ENCODE results near the gene QRICH1. TPM values are rescaled to one million over a fixed set of nuclear protein-coding genes. Genes with fewer than 3 reads are reported as not detected.
A peak's percentile ranks its signal among the peaks of the same experiment; 100 is the strongest.

The QRICH1 gene
- total RNA-seq, 2 donors from 2014 or later: 59.8 to 76.0 TPM

DNA sequence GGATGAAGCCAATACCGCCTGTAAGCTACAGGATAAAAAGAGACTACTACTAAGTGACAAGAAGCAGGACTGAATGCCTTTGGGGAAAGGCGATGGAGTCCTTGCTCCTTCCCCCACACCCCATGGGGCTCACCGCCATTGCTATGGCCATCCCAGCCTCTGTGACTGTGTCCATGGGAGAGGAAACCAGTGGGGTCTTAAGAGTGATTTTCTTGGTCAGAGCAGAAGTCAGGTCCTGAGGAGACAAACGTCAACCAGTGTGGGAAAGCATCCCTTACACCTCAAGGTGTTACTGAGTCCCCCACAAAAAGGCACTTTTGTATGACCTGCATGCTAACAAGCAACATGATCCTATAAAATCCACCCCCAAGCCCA is 65.6 kb downstream of the QRICH1 start:
- no peak for DNase-seq
- H3K27ac ChIP-seq: peak overlapping the region; percentile 77
- intact Hi-C loops (cut with DNase I): no loop called here
- no peaks in the 10 kb centered on the region for H3K9me3 ChIP-seq
- H3K9ac ChIP-seq (ENCODE audit: low read depth in 2 of 2, low read length in 2 of 2): peak overlapping the region; percentile 91 to 97
- H3K36me3 ChIP-seq: peaks cover 14% of the 10 kb centered on the region
- TF ChIP-seq, protein P1, sequence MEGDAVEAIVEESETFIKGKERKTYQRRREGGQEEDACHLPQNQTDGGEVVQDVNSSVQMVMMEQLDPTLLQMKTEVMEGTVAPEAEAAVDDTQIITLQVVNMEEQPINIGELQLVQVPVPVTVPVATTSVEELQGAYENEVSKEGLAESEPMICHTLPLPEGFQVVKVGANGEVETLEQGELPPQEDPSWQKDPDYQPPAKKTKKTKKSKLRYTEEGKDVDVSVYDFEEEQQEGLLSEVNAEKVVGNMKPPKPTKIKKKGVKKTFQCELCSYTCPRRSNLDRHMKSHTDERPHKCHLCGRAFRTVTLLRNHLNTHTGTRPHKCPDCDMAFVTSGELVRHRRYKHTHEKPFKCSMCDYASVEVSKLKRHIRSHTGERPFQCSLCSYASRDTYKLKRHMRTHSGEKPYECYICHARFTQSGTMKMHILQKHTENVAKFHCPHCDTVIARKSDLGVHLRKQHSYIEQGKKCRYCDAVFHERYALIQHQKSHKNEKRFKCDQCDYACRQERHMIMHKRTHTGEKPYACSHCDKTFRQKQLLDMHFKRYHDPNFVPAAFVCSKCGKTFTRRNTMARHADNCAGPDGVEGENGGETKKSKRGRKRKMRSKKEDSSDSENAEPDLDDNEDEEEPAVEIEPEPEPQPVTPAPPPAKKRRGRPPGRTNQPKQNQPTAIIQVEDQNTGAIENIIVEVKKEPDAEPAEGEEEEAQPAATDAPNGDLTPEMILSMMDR (IDR thresholded peaks at IDR 0.05): no peak
- H3K4me1 ChIP-seq: peaks cover 8% of the 10 kb centered on the region
- peak overlapping the region; percentile 66 for H3K4me3 ChIP-seq
- no peaks in the 10 kb centered on the region for H3K27me3 ChIP-seq

DNA sequence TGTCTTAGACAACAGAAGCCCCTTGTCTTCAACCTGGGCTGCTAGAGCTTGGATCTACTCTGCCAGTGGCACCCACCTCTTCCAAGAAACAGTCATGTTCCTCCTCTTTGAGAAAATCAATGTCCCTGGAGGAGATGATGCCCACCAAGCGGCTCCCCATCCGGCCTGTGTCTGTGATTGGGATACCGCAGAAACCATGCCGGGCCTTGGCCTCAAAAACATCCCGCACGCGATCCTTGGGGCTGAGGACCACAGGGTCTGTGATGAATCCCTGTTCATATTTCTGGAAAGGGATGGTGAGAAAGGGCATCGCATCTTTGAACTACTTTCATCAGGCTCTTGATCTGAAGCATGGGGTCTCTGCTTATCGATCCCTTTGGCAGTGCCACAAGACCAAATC is 66.2 kb downstream of the QRICH1 start:
- Histone ChIP-seq H3K9me3 (no peaks in the 10 kb centered on the region), H3K9ac (ENCODE audit: low read depth in 2 of 2, low read length in 2 of 2) (peak overlapping the region in 1 of 2 donors; percentile 91), H3K4me1 (peaks cover 15% of the 10 kb centered on the region), H3K27ac (no peak overlapping the region), H3K4me3 (no peak overlapping the region), H3K36me3 (peaks cover 8% of the 10 kb centered on the region), H3K27me3 (no peaks in the 10 kb centered on the region)
- TF ChIP-seq, protein P1 (IDR thresholded peaks at IDR 0.05): no peak
- DNase-seq: no peak
- intact Hi-C loops (cut with DNase I): no loop called here

DNA sequence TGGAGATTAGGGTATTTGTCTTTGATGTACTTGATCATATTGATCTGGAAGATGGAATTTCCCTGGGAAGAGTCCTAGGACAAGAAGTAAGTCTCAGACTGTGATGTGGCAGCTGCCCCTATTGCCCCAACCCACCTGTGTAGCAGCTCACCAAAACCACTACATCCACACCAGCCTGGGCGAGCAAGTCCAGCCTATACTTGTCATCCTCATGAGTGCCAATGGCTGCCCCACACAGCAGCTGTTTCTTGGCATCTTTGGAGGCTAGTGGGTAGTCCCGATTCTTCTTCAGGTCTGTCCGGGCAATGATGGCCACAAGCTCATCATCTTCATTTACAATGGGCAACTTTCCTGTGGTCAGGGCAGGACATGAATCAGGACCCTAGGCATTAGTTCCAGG is 67.3 kb downstream of the QRICH1 start:
- Histone ChIP-seq H3K27me3 (no peaks in the 10 kb centered on the region), H3K9me3 (no peaks in the 10 kb centered on the region), H3K4me3 (no peak overlapping the region), H3K4me1 (peaks cover 15% of the 10 kb centered on the region), H3K36me3 (peaks cover 4% of the 10 kb centered on the region), H3K27ac (no peak overlapping the region), H3K9ac (ENCODE audit: low read depth in 2 of 2, low read length in 2 of 2) (no peak overlapping the region)
- no peak for DNase-seq
- TF ChIP-seq, protein P1 (IDR thresholded peaks at IDR 0.05): no peak
- intact Hi-C loops (cut with DNase I): no loop called here

DNA sequence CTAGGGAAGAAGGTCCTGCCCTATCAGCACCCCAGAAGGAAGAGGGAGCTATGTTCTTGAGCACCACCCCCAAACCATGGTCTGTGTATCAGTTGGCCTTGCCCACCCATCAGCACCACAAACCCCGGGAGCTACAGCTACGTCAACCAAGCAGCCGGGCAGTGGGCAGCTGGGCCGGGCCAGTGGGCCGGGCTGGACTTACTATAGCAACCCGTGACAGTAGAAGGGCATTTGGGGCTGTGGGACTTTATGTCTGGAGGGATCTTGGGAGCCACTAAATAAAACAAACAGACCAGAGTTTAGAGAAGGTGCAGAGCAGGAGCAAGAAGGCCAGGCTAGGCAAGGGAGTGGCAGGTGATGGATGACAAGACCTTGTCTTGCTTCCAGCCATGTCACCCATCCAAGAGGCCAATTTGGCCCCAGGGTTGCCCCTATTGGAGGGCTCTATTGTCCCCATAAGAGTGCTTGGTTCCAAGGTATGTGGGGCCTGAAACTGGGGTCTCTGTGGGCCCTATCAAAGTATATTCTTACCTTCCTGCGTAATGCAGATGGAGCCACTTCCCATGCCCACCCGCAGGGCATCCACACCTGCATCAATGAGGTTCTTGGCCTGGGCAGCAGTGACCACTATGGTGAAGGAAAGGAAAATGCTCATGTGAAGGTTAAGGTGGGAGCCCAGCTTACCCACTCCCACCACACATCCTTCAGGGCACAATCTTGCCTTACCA is 67.9 kb downstream of the QRICH1 start:
- TF ChIP-seq, protein P1 (IDR thresholded peaks at IDR 0.05): no peak
- no peak overlapping the region for H3K9ac ChIP-seq (ENCODE audit: low read depth in 2 of 2, low read length in 2 of 2)
- intact Hi-C loops (cut with DNase I): no loop called here

DNA sequence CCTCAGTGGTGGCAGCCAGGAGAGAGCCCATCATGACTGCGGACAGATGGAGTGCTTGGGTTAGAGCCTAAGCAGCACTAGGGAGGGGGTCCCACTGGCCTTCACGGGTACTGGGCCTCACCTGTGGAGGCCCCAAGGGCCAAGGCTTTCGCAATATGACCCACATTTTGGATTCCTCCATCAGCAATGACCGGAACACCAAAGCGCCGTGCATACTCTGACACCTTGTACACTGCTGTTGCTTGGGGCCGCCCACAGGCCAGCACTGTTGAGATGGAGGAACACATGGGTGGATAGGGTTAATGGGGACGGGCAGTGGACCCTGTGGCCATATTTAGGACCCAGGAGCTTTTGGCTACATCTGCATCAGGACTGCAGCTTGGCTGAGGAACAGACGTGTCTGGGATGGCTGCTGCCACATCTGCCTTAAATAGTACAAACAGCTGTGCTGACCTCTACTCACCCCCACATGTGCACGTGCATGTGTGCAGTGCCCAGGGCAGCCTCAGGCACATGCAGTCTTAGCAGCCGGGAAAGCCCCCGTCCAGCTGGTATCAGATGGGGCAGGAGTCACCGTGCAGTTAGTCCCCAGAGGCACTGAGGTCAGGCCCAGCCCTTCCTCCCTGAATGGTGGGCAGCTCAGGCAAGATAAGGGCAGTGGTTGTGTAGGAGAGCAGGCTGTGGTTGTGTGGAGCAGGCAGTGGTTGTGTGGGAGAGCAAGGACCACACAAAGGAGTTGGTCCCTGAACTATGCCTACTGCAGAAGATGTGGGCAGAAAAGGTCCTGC is 68.7 kb downstream of the QRICH1 start:
- peaks cover 4% of the 10 kb centered on the region for H3K36me3 ChIP-seq
- H3K27me3 ChIP-seq: no peaks in the 10 kb centered on the region
- peaks cover 15% of the 10 kb centered on the region for H3K4me1 ChIP-seq
- no peaks in the 10 kb centered on the region for H3K9me3 ChIP-seq
- no peak for DNase-seq
- H3K27ac ChIP-seq: no peak overlapping the region
- H3K4me3 ChIP-seq: no peak overlapping the region
- intact Hi-C loops (cut with DNase I): no loop called here
- TF ChIP-seq, protein P1 (IDR thresholded peaks at IDR 0.05): no peak
- H3K9ac ChIP-seq (ENCODE audit: low read depth in 2 of 2, low read length in 2 of 2): no peak overlapping the region

More for the DNA sequence above, 67.9 kb downstream of the QRICH1 start:
- Histone ChIP-seq H3K4me3 (no peak overlapping the region), H3K27me3 (no peaks in the 10 kb centered on the region), H3K27ac (no peak overlapping the region), H3K9me3 (no peaks in the 10 kb centered on the region), H3K36me3 (peaks cover 4% of the 10 kb centered on the region), H3K4me1 (peaks cover 15% of the 10 kb centered on the region)
- DNase-seq: no peak
